Activated T-cell treated with anti-CD3 and anti-CD28 coated beads, Interleukin-2, amount 50 U/mL, for 72 hours (primary cell): ENCODE measurements around the gene MAN2A1. TPM values are rescaled to one million over a fixed set of nuclear protein-coding genes. Genes with fewer than 3 reads are reported as not detected.
"Not testable (repeated sequence)": the region's sequence is repeated elsewhere in the genome, so short reads cannot be mapped to it uniquely, and the experiment has no call there.

Experiments used
- ATAC-seq, 2 donors: fragments of 150-1000 bp; cut with Tn5 transposase; replicated peaks in 1 of 2; 2 replicates each; pipeline ENCODE4 v1.10.0; 2021; ENCODE audit warnings: moderate library complexity in 2 of 2, mild to moderate bottlenecking in 1 of 2
- DNase-seq, 2 donors: peaks; one replicate each; pipeline ENCODE4 v3.0.0; 2021 to 2022; ENCODE audit warnings: mixed read lengths in 1 of 2
- H3K27ac Mint-ChIP-seq: one replicate; pipeline ENCODE4 v1.8.0; 2022; ENCODE audit warnings: mild to moderate bottlenecking, moderate library complexity, mixed read lengths
- H3K27me3 Mint-ChIP-seq: one replicate; pipeline ENCODE4 v1.8.0; 2022; ENCODE audit warnings: low read depth, mixed read lengths
- H3K36me3 Mint-ChIP-seq, 2 donors: one replicate each; pipeline ENCODE4 v1.8.0; 2022; ENCODE audit warnings: mixed read lengths in 2 of 2, mild to moderate bottlenecking in 1 of 2; ENCODE audit not compliant: insufficient read depth in 2 of 2
- H3K4me1 Mint-ChIP-seq: one replicate; pipeline ENCODE4 v1.8.0; 2022; ENCODE audit warnings: low read depth, mixed read lengths
- H3K4me3 Mint-ChIP-seq, 2 donors: one replicate each; pipeline ENCODE4 v1.8.0; 2022; ENCODE audit warnings: mild to moderate bottlenecking in 2 of 2, mixed read lengths in 2 of 2, moderate library complexity in 2 of 2
- H3K9me3 Mint-ChIP-seq, 2 donors: one replicate each; pipeline ENCODE4 v1.8.0; 2022; ENCODE audit warnings: mixed read lengths in 2 of 2
- total RNA-seq, 2 donors: library from RNA; stranded (reverse); gene quantifications; one replicate each; pipeline ENCODE4 v1.2.3, GENCODE V29; 2022

Gene MAN2A1
- total RNA-seq, 2 donors from 2014 or later: 47.4 to 48.8 TPM

GRCh38 chr5:109878887-109879286 lies 189.2 kb downstream of the MAN2A1 start:
- Mint-ChIP-seq H3K4me3 (no peak overlapping the region), H3K4me1 (peaks cover 56% of the 10 kb centered on the region), H3K27ac (no peak overlapping the region), H3K36me3 (no peaks in the 10 kb centered on the region), H3K27me3 (no peaks in the 10 kb centered on the region), H3K9me3 (peaks cover 2 to 6% of the 10 kb centered on the region in 2 donors)
- ATAC-seq (no peak), DNase-seq (no peak)

- no peaks in the 10 kb centered on the region for H3K27me3 Mint-ChIP-seq
- H3K9me3 Mint-ChIP-seq: peaks cover 2 to 6% of the 10 kb centered on the region in 2 donors
- no peak overlapping the region for H3K27ac Mint-ChIP-seq
- H3K4me3 Mint-ChIP-seq: no peak overlapping the region
- H3K4me1 Mint-ChIP-seq: peaks cover 34% of the 10 kb centered on the region
- no peaks in the 10 kb centered on the region for H3K36me3 Mint-ChIP-seq
- DNase-seq: no peak
- ATAC-seq: no peak
Observed at GRCh38 chr5:109880907-109881685, 191.4 kb downstream of the MAN2A1 start.

- no peaks in the 10 kb centered on the region for H3K27me3 Mint-ChIP-seq
- H3K36me3 Mint-ChIP-seq: no peaks in the 10 kb centered on the region
- H3K4me1 Mint-ChIP-seq: peaks cover 24% of the 10 kb centered on the region
- H3K4me3 Mint-ChIP-seq: no peak overlapping the region
- no peak for DNase-seq
- peaks cover 2 to 6% of the 10 kb centered on the region in 2 donors for H3K9me3 Mint-ChIP-seq
- no peak overlapping the region for H3K27ac Mint-ChIP-seq
- ATAC-seq: no peak
Observed at GRCh38 chr5:109882546-109882945, 192.8 kb downstream of the MAN2A1 start.

GRCh38 chr5:109884676-109885075 lies 194.9 kb downstream of the MAN2A1 start:
- Mint-ChIP-seq H3K4me1 (peaks cover 29% of the 10 kb centered on the region), H3K36me3 (no peaks in the 10 kb centered on the region), H3K27ac (no peak overlapping the region), H3K9me3 (peaks cover 2 to 6% of the 10 kb centered on the region in 2 donors), H3K4me3 (no peak overlapping the region), H3K27me3 (no peaks in the 10 kb centered on the region)
- DNase-seq: no peak
- ATAC-seq: no peak

- Mint-ChIP-seq H3K36me3 (no peaks in the 10 kb centered on the region), H3K27ac (no peak overlapping the region), H3K9me3 (peaks cover 2 to 6% of the 10 kb centered on the region in 2 donors), H3K4me1 (peaks cover 29% of the 10 kb centered on the region), H3K27me3 (no peaks in the 10 kb centered on the region), H3K4me3 (no peak overlapping the region)
- ATAC-seq: no peak
- no peak for DNase-seq
Observed at GRCh38 chr5:109885205-109885604, 195.5 kb downstream of the MAN2A1 start.

- H3K27ac Mint-ChIP-seq: no peak overlapping the region
- ATAC-seq (no peak), DNase-seq (no peak)
- H3K9me3 Mint-ChIP-seq: peaks cover 0 to 2% of the 10 kb centered on the region in 2 donors
- H3K4me1 Mint-ChIP-seq: peaks cover 6% of the 10 kb centered on the region
- H3K27me3 Mint-ChIP-seq: no peaks in the 10 kb centered on the region
- no peak overlapping the region for H3K4me3 Mint-ChIP-seq
- H3K36me3 Mint-ChIP-seq: peaks cover 2 to 3% of the 10 kb centered on the region in 2 donors
Observed at GRCh38 chr5:109888989-109889388, 199.3 kb downstream of the MAN2A1 start.

GRCh38 chr5:109893271-109893670 lies 203.5 kb downstream of the MAN2A1 start:
- H3K4me3 Mint-ChIP-seq, H3K9me3 Mint-ChIP-seq, H3K4me1 Mint-ChIP-seq, H3K27ac Mint-ChIP-seq, H3K27me3 Mint-ChIP-seq, H3K36me3 Mint-ChIP-seq, DNase-seq, ATAC-seq: not testable (repeated sequence)

- H3K9me3 Mint-ChIP-seq: peaks cover 1 to 6% of the 10 kb centered on the region in 2 donors
- ATAC-seq: no peak
- no peak overlapping the region for H3K27ac Mint-ChIP-seq
- peaks cover 5% of the 10 kb centered on the region for H3K4me1 Mint-ChIP-seq
- no peak for DNase-seq
- H3K4me3 Mint-ChIP-seq: no peak overlapping the region
- H3K27me3 Mint-ChIP-seq: no peaks in the 10 kb centered on the region
- H3K36me3 Mint-ChIP-seq: peaks cover 0 to 1% of the 10 kb centered on the region in 2 donors
Observed at GRCh38 chr5:109898269-109899162, 208.8 kb downstream of the MAN2A1 start.

GRCh38 chr5:109899163-109899535 lies 209.4 kb downstream of the MAN2A1 start:
- Mint-ChIP-seq H3K4me1 (peaks cover 5% of the 10 kb centered on the region), H3K4me3 (no peak overlapping the region), H3K9me3 (peaks cover 1 to 6% of the 10 kb centered on the region in 2 donors), H3K36me3 (peaks cover 0 to 1% of the 10 kb centered on the region in 2 donors), H3K27ac (no peak overlapping the region), H3K27me3 (no peaks in the 10 kb centered on the region)
- ATAC-seq (no peak), DNase-seq (no peak)

- Mint-ChIP-seq H3K27me3 (no peaks in the 10 kb centered on the region), H3K4me1 (peaks cover 5% of the 10 kb centered on the region), H3K9me3 (peaks cover 0 to 3% of the 10 kb centered on the region in 2 donors), H3K4me3 (no peak overlapping the region), H3K36me3 (no peaks in the 10 kb centered on the region), H3K27ac (no peak overlapping the region)
- ATAC-seq: no peak
- DNase-seq: no peak
Observed at GRCh38 chr5:109900461-109900860, 210.7 kb downstream of the MAN2A1 start.

- Mint-ChIP-seq H3K27ac (peak overlapping the region; percentile 60), H3K9me3 (no peaks in the 10 kb centered on the region), H3K27me3 (no peaks in the 10 kb centered on the region), H3K36me3 (no peaks in the 10 kb centered on the region), H3K4me3 (no peak overlapping the region), H3K4me1 (peaks cover 5% of the 10 kb centered on the region)
- ATAC-seq: no peak
- DNase-seq: no peak
Observed at GRCh38 chr5:109900911-109901627, 211.3 kb downstream of the MAN2A1 start.

GRCh38 chr5:109901628-109901981 lies 211.9 kb downstream of the MAN2A1 start:
- DNase-seq (no peak), ATAC-seq (no peak)
- no peaks in the 10 kb centered on the region for H3K27me3 Mint-ChIP-seq
- no peaks in the 10 kb centered on the region for H3K9me3 Mint-ChIP-seq
- peaks cover 5% of the 10 kb centered on the region for H3K4me1 Mint-ChIP-seq
- no peaks in the 10 kb centered on the region for H3K36me3 Mint-ChIP-seq
- peak overlapping the region; percentile 60 for H3K27ac Mint-ChIP-seq
- H3K4me3 Mint-ChIP-seq: no peak overlapping the region

GRCh38 chr5:109903061-109903460 lies 213.3 kb downstream of the MAN2A1 start:
- no peaks in the 10 kb centered on the region for H3K27me3 Mint-ChIP-seq

More at GRCh38 chr5:109903061-109903460, 213.3 kb downstream of the MAN2A1 start:
- Mint-ChIP-seq H3K4me1 (peaks cover 5% of the 10 kb centered on the region), H3K4me3 (no peak overlapping the region), H3K36me3 (no peaks in the 10 kb centered on the region), H3K9me3 (peaks cover 0 to 5% of the 10 kb centered on the region in 2 donors), H3K27ac (no peak overlapping the region)
- DNase-seq (no peak), ATAC-seq (no peak)
